ENCODE measurements around the gene PHPT1.

Gene PHPT1

GRCh38 chr9:136860529-136860928 lies 11.3 kb downstream of the PHPT1 start:
- no peak overlapping the region for H3K4me3 ChIP-seq (ENCODE audit: low read depth, low read length)
- TF ChIP-seq CTCF (IDR thresholded peaks at IDR 0.05; ENCODE audit: low read depth, low read length): no peak

DNA sequence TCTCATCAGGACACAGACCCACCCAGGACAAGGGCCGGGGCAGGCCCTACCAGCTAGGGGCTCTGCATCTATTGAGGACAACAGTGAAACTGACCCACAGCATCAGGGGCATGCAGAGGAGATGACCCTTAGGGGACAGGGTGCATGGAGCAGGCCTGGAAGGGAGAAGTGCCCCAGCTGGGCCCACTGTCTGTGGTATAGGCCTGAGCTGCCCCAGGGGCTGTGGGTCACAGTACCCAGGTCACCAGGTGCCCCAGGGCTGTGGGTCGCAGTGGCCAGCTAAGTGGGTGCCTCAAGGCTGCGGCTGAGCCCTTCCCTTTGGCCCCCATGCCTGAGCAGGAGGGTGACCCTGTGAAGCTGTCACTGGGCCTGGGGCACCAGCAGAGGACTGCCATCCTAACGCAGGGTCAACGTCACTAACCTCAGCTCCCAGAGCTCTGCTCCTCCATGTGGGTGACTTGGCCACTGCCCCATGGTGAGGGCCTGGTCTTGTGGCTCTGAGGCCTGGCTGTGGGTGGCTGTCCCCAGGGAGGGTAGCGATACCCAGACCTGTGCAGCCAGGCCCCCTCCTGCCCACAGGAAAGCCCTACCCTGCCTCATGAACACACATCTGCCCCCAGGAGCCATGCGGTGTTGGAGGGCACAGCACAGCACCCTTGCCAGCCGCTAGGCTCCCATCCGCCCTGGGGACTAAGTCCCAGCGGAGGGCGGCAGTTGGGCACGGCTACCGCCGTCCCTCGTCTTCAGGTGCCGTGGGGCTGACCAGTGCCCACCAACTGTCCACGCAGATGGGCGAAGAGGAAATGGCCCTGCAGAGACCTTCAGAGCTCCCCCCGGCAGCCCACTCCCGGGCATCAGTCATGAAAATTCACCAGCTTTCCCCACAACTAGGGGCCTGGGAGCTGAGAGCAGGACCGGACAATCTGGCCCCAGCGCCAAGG lies 12.0 kb downstream of the PHPT1 start:
- TF ChIP-seq CTCF (IDR thresholded peaks at IDR 0.05; ENCODE audit: low read depth, low read length): no peak
- H3K4me3 ChIP-seq (ENCODE audit: low read depth, low read length): no peak overlapping the region

GRCh38 chr9:136861874-136862457 lies 12.8 kb downstream of the PHPT1 start:
- no peak for TF ChIP-seq CTCF (IDR thresholded peaks at IDR 0.05; ENCODE audit: low read depth, low read length)
- no peak overlapping the region for H3K4me3 ChIP-seq (ENCODE audit: low read depth, low read length)

DNA sequence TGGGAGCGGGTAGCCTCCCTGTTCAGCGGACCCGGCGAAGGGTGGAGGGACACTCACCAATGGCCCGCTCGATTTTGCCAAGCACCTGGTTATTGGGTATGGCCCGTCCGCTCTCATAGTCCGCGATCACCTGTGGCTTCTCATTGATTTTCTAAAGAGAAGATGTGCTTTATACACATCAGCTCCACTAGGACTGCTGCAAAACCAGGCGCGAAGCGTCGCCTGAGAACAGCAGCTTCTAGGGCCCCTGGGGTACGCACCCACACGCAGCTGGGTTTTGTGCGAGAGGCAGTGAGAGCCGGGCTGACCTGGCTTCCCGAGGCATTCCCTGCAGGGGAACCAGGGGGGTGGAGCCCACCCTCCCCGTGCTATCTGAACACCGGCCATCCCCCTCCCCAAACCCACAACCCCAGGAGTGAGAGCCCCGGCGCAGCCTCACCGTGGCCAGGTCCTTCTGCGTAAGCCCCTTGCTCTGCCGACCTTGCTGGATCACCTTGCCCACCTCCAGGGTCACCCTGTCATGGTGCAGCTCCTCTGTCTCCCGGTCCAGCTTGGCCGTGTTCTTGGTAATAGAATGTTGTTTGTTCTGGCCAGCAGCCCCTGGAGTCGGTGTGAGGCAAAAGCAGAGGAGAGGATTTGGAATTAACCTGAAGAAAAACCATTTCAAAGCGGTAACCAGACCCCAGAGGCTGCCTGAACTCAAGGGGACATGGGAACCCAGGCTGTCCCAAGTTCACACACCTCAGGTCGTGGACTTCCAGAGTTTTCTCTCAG lies 13.8 kb downstream of the PHPT1 start:
- no peak for TF ChIP-seq CTCF (IDR thresholded peaks at IDR 0.05; ENCODE audit: low read depth, low read length)
- H3K4me3 ChIP-seq (ENCODE audit: low read depth, low read length): no peak overlapping the region

- H3K4me3 ChIP-seq (ENCODE audit: low read depth, low read length): no peak overlapping the region
- no peak for TF ChIP-seq CTCF (IDR thresholded peaks at IDR 0.05; ENCODE audit: low read depth, low read length)
Measured at GRCh38 chr9:136863623-136864273, 14.5 kb downstream of the PHPT1 start.

DNA sequence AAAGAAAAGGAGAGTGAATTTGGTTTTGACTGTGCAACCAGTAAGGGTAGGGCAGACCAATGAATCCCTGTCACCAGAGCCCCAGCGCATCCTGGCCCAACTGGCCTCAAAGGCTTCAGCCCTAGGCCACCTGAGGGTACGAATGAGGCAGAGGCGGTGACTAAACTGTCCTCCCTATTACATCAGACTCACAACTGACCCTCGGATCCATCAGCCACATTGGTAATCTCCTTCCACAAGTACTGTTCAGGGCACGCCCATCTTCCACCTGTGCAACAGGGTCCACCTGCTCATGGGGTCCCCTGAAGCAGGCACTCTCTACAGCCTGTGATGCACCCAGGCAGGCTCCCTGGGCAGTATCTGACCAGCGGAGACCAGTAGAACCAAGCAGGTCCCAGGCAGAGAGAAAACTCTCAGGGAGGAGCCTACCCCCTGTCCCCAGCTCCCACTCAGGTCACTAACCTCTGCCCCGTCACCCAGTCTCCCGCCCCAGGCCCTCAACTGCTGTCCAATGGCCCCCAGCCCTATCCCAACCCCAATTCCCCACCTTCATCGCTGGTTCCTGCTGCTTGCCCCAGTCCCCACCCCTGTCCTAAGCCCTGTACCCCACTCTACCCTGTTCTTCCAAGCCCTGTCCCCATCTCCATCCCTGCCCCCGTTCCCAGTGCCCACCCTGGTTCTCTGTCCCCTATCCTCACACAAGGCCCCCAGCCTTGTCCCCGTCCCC lies 16.0 kb downstream of the PHPT1 start:
- TF ChIP-seq CTCF (IDR thresholded peaks at IDR 0.05; ENCODE audit: low read depth, low read length): no peak
- H3K4me3 ChIP-seq (ENCODE audit: low read depth, low read length): peak overlapping the region; percentile 78
